Right lobe of liver (tissue), 4 donors: ENCODE measurements around the gene TAB2.

ENCODE experiments used
- CTCF ChIP-seq, 4 donors: fragments of 200-600 bp in 3 of 4; fragments of 450-650 bp in 1 of 4; IDR thresholded peaks; one replicate each; pipeline versions ENCODE4 v1.5.1 to v1.8.0; 2016 to 2022; ENCODE audit warnings: antibody characterized with exemption in 4 of 4, mild to moderate bottlenecking in 2 of 4
- POLR2A ChIP-seq: fragments of 450-650 bp; IDR thresholded peaks from one replicate; pipeline ENCODE4 v1.6.1; 2017; ENCODE audit warnings: antibody characterized with exemption, mild to moderate bottlenecking
- donor health status: DM: no; HTN: no; CAD: no.
- donor health status: DM: no; HTN: no; CAD: no.
- donor health status: DM: no; HTN: yes; CAD: no.

- TF ChIP-seq POLR2A (no peak), CTCF (IDR thresholded peaks at IDR 0.05) (no peak)
Observed at GRCh38 chr6:149337320-149337719, 19.8 kb downstream of the TAB2 start.
